ENCODE measurements around the gene ROBO2.

GRCh38 chr3:77142578-77142977 lies 102.7 kb downstream of the ROBO2 start:
- TF ChIP-seq, protein P1, sequence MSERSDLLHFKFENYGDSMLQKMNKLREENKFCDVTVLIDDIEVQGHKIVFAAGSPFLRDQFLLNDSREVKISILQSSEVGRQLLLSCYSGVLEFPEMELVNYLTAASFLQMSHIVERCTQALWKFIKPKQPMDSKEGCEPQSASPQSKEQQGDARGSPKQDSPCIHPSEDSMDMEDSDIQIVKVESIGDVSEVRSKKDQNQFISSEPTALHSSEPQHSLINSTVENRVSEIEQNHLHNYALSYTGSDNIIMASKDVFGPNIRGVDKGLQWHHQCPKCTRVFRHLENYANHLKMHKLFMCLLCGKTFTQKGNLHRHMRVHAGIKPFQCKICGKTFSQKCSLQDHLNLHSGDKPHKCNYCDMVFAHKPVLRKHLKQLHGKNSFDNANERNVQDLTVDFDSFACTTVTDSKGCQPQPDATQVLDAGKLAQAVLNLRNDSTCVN (tag by site-specific recombination; optimal IDR thresholded peaks at IDR 0.05) = no peak
- TF ChIP-seq, protein P2, sequence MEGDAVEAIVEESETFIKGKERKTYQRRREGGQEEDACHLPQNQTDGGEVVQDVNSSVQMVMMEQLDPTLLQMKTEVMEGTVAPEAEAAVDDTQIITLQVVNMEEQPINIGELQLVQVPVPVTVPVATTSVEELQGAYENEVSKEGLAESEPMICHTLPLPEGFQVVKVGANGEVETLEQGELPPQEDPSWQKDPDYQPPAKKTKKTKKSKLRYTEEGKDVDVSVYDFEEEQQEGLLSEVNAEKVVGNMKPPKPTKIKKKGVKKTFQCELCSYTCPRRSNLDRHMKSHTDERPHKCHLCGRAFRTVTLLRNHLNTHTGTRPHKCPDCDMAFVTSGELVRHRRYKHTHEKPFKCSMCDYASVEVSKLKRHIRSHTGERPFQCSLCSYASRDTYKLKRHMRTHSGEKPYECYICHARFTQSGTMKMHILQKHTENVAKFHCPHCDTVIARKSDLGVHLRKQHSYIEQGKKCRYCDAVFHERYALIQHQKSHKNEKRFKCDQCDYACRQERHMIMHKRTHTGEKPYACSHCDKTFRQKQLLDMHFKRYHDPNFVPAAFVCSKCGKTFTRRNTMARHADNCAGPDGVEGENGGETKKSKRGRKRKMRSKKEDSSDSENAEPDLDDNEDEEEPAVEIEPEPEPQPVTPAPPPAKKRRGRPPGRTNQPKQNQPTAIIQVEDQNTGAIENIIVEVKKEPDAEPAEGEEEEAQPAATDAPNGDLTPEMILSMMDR (tag by site-specific recombination; IDR thresholded peaks at IDR 0.05) = no peak
- no peak for TF ChIP-seq ZNF274 (IDR thresholded peaks at IDR 0.05; ENCODE audit: low read length)
- no peak for TF ChIP-seq ZNF274 (tag by site-specific recombination; IDR thresholded peaks at IDR 0.05; ENCODE audit: borderline replicate concordance)
- no peak for TF ChIP-seq FEZF1 (tag by site-specific recombination; IDR thresholded peaks at IDR 0.05)
- no peak for TF ChIP-seq ZNF169 (tag by site-specific recombination; IDR thresholded peaks at IDR 0.05)
- no peak for TF ChIP-seq ATF2 (tag by site-specific recombination; IDR thresholded peaks at IDR 0.05; ENCODE audit: low read depth)
- TF ChIP-seq ZSCAN4 (tag by site-specific recombination; IDR thresholded peaks at IDR 0.05) = no peak
- TF ChIP-seq ZNF146 (tag by site-specific recombination; IDR thresholded peaks at IDR 0.05) = no peak
- TF ChIP-seq REST (tag by site-specific recombination; IDR thresholded peaks at IDR 0.05) = no peak
- TF ChIP-seq ZNF600 (tag by site-specific recombination; IDR thresholded peaks at IDR 0.05) = no peak
- no peak for TF ChIP-seq ZNF529 (tag by site-specific recombination; IDR thresholded peaks at IDR 0.05; ENCODE audit: insufficient replicate concordance)
- TF ChIP-seq ZNF561 (tag by site-specific recombination; IDR thresholded peaks at IDR 0.05; ENCODE audit: borderline replicate concordance) = no peak
- TF ChIP-seq ZNF639 (tag by site-specific recombination; IDR thresholded peaks at IDR 0.05) = no peak

Data from HEK293 (cell line).